Right atrium auricular region (tissue), 2 donors: ENCODE results near the gene CPEB2. TPM values are rescaled to one million over a fixed set of nuclear protein-coding genes. Genes with fewer than 3 reads are reported as not detected.

ENCODE experiments used
- DNase-seq: peaks from one replicate; pipeline ENCODE4 v3.0.0-alpha.2; 2019; ENCODE audit warnings: low spot score
- H3K27ac ChIP-seq, 2 donors: fragments of 200-600 bp; sonication (generic); 1 replicate in 1 of 2; 2 replicates in 1 of 2; pipeline ENCODE4 v1.5.1; 2016 to 2019
- H3K27me3 ChIP-seq, 2 donors: fragments of 200-600 bp; sonication (generic); one replicate each; pipeline versions ENCODE4 v1.5.1 to v1.6.0; 2017 to 2019
- H3K36me3 ChIP-seq: fragments of 200-600 bp; sonication (generic); one replicate; pipeline ENCODE4 v1.5.1; 2016
- H3K4me1 ChIP-seq, 2 donors: fragments of 200-600 bp; sonication (generic); one replicate each; pipeline versions ENCODE4 v1.5.1 to v1.6.0; 2017 to 2019
- H3K4me3 ChIP-seq, 2 donors: fragments of 200-600 bp; sonication (generic); 1 replicate in 1 of 2; 2 replicates in 1 of 2; pipeline ENCODE4 v1.5.1; 2017 to 2019; ENCODE audit warnings: mild to moderate bottlenecking in 1 of 2, moderate library complexity in 1 of 2
- H3K9me3 ChIP-seq, 2 donors: fragments of 200-600 bp; sonication (generic); one replicate each; pipeline ENCODE4 v1.5.1; 2019
- CTCF ChIP-seq, 2 donors: fragments of 200-600 bp; sonication (generic); IDR thresholded peaks; one replicate each; pipeline ENCODE4 v1.5.1; 2019; ENCODE audit warnings: antibody characterized with exemption in 2 of 2
- total RNA-seq, 2 donors: library from RNA; depleted of rRNA; stranded (reverse); fragments of >200 nt; gene quantifications; one replicate each; pipeline ENCODE4 v1.1.0, GENCODE V29; 2016

CPEB2 gene
- total RNA-seq, 2 donors from 2014 or later = 8.6 to 11.6 TPM

GRCh38 chr4:14994242-14994641, 8.0 kb upstream of the CPEB2 start:
- H3K27me3 ChIP-seq = no peaks in the 10 kb centered on the region
- no peak for TF ChIP-seq CTCF (IDR thresholded peaks at IDR 0.05)
- no peaks in the 10 kb centered on the region for H3K9me3 ChIP-seq
- H3K27ac ChIP-seq = no peak overlapping the region
- no peak for DNase-seq
- H3K4me1 ChIP-seq = no peaks in the 10 kb centered on the region
- H3K4me3 ChIP-seq = no peak overlapping the region
- no peaks in the 10 kb centered on the region for H3K36me3 ChIP-seq

GRCh38 chr4:15001248-15001868, 923 bp upstream of the CPEB2 start:
- Histone ChIP-seq H3K9me3 (no peaks in the 10 kb centered on the region), H3K4me1 (peaks cover 0 to 9% of the 10 kb centered on the region in 2 donors), H3K27ac (peak overlapping the region; percentile 100), H3K27me3 (no peaks in the 10 kb centered on the region), H3K36me3 (no peaks in the 10 kb centered on the region), H3K4me3 (peak overlapping the region; percentile 93 to 97)
- no peak for TF ChIP-seq CTCF (IDR thresholded peaks at IDR 0.05)
- peak; percentile 91 for DNase-seq

GRCh38 chr4:15002659-15003400, 549 bp downstream of the CPEB2 start:
- DNase-seq = peak; percentile 78
- Histone ChIP-seq H3K4me1 (peaks cover 0 to 24% of the 10 kb centered on the region in 2 donors), H3K4me3 (peak overlapping the region; percentile 93 to 97), H3K9me3 (no peaks in the 10 kb centered on the region), H3K27ac (peak overlapping the region; percentile 100), H3K27me3 (no peaks in the 10 kb centered on the region), H3K36me3 (no peaks in the 10 kb centered on the region)
- no peak for TF ChIP-seq CTCF (IDR thresholded peaks at IDR 0.05)

- Histone ChIP-seq H3K9me3 (no peaks in the 10 kb centered on the region), H3K27ac (peak overlapping the region; percentile 100), H3K4me3 (peak overlapping the region; percentile 93 to 97), H3K27me3 (no peaks in the 10 kb centered on the region), H3K4me1 (peaks cover 0 to 30% of the 10 kb centered on the region in 2 donors), H3K36me3 (no peaks in the 10 kb centered on the region)
- no peak for TF ChIP-seq CTCF (IDR thresholded peaks at IDR 0.05)
- DNase-seq = no peak
These were observed 1.2 kb downstream of the CPEB2 start for GRCh38 chr4:15003401-15003890.

GRCh38 chr4:15003891-15004738, 1.8 kb downstream of the CPEB2 start:
- no peak for DNase-seq
- Histone ChIP-seq H3K27ac (peak overlapping the region; percentile 100), H3K36me3 (no peaks in the 10 kb centered on the region), H3K27me3 (no peaks in the 10 kb centered on the region), H3K4me1 (peaks cover 0 to 35% of the 10 kb centered on the region in 2 donors), H3K9me3 (no peaks in the 10 kb centered on the region), H3K4me3 (peak overlapping the region; percentile 93 to 97)
- no peak for TF ChIP-seq CTCF (IDR thresholded peaks at IDR 0.05)
